Esophagus muscularis mucosa (tissue), 4 donors: Measurements from ENCODE around the gene SULT1A1. TPM values are rescaled to one million over a fixed set of nuclear protein-coding genes. Genes with fewer than 3 reads are reported as not detected.

Experiments used
- DNase-seq: peaks from one replicate; pipeline ENCODE4 v3.0.0-alpha.2; 2017; ENCODE audit errors: extremely low spot score
- H3K27ac ChIP-seq, 4 donors: fragments of 200-600 bp; sonication (generic); replicated peaks in 1 of 4; 1 replicate in 3 of 4; 2 replicates in 1 of 4; pipeline ENCODE4 v1.5.1; 2016 to 2019; ENCODE audit warnings: mild to moderate bottlenecking in 1 of 4
- H3K27me3 ChIP-seq, 4 donors: fragments of 200-600 bp; sonication (generic); one replicate each; pipeline versions ENCODE4 v1.5.1 to v1.6.0; 2016 to 2019
- H3K36me3 ChIP-seq, 4 donors: fragments of 200-600 bp; sonication (generic); one replicate each; pipeline ENCODE4 v1.5.1; 2016 to 2019
- H3K4me1 ChIP-seq, 4 donors: fragments of 200-600 bp; sonication (generic); one replicate each; pipeline ENCODE4 v1.5.1; 2016 to 2019
- H3K4me3 ChIP-seq, 4 donors: fragments of 200-600 bp; sonication (generic); 1 replicate in 2 of 4; 2 replicates in 2 of 4; pipeline ENCODE4 v1.5.1; 2016 to 2019; ENCODE audit warnings: mild to moderate bottlenecking in 4 of 4, moderate library complexity in 1 of 4
- H3K9me3 ChIP-seq, 4 donors: fragments of 200-600 bp; sonication (generic); 1 replicate in 3 of 4; 2 replicates in 1 of 4; pipeline ENCODE4 v1.5.1; 2016 to 2019
- CTCF ChIP-seq, 3 experiments: fragments of 200-600 bp in 2 of 3; fragments of 450-650 bp in 1 of 3; sonication (generic) in 2 of 3; IDR thresholded peaks; one replicate each; pipeline ENCODE4 v1.5.1; 2017 to 2019; ENCODE audit warnings: antibody characterized with exemption in 3 of 3, mild to moderate bottlenecking in 2 of 3, moderate library complexity in 1 of 3
- EP300 ChIP-seq: sonication (generic); formaldehyde crosslinking; IDR thresholded peaks from one replicate; pipeline ENCODE4 v1.6.1; 2017; ENCODE audit warnings: antibody characterized with exemption
- POLR2A ChIP-seq: fragments of 450-650 bp; IDR thresholded peaks from one replicate; pipeline ENCODE4 v1.6.1; 2017; ENCODE audit warnings: antibody characterized with exemption, moderate library complexity, mild to moderate bottlenecking, low read depth
- POLR2AphosphoS5 ChIP-seq, 2 donors: sonication (generic); formaldehyde crosslinking; IDR thresholded peaks; one replicate each; pipeline ENCODE4 v1.6.1; 2017; ENCODE audit warnings: antibody characterized with exemption in 2 of 2
- WGBS: methylation state at CpG from one replicate; pipeline ENCODE4 v1.1.5; 2018; 5-methylcytosine and 5-hydroxymethylcytosine counted together
- intact Hi-C: fragments of 100-400 bp; cut with DNase I; formaldehyde crosslinking; loops from one replicate; pipeline ENCODE4 v1.15.1; 2023
- total RNA-seq, 4 donors: library from RNA; depleted of rRNA; stranded (reverse); fragments of >200 nt; gene quantifications; one replicate each; pipeline versions ENCODE4 v1.1.0 to v1.2.1, GENCODE V29; 2016

SULT1A1 gene
- total RNA-seq, 4 donors from 2014 or later, result 10.4 to 22.0 (median 16.7) TPM

GRCh38 chr16:28591355-28591754 is 18.5 kb downstream of the SULT1A1 start:
- DNase-seq, result no peak
- intact Hi-C loops, result no loop called here
- TF ChIP-seq POLR2A (no peak), POLR2AphosphoS5 (IDR thresholded peaks at IDR 0.05) (no peak), EP300 (no peak), CTCF (IDR thresholded peaks at IDR 0.05) (no peak)
- H3K36me3 ChIP-seq, result peaks cover 48 to 66% (median 61%) of the 10 kb centered on the region in 4 donors
- 95% methylated on average over 4 of the region's 6 CpGs for WGBS
- no peak overlapping the region for H3K4me3 ChIP-seq
- H3K27ac ChIP-seq, result no peak overlapping the region
- H3K4me1 ChIP-seq, result peaks cover 0 to 3% (median 1%) of the 10 kb centered on the region in 4 donors
- H3K27me3 ChIP-seq, result no peaks in the 10 kb centered on the region
- H3K9me3 ChIP-seq, result no peaks in the 10 kb centered on the region

GRCh38 chr16:28590384-28591340 is 19.2 kb downstream of the SULT1A1 start:
- no peak overlapping the region for H3K4me3 ChIP-seq
- intact Hi-C loops, result no loop called here
- no peaks in the 10 kb centered on the region for H3K27me3 ChIP-seq
- 93% methylated on average over 22 of the region's 22 CpGs for WGBS
- no peak for DNase-seq
- H3K27ac ChIP-seq, result no peak overlapping the region
- no peaks in the 10 kb centered on the region for H3K9me3 ChIP-seq
- no peaks in the 10 kb centered on the region for H3K4me1 ChIP-seq
- H3K36me3 ChIP-seq, result peaks cover 53 to 73% (median 68%) of the 10 kb centered on the region in 4 donors
- TF ChIP-seq POLR2AphosphoS5 (IDR thresholded peaks at IDR 0.05) (no peak), EP300 (no peak), POLR2A (no peak), CTCF (IDR thresholded peaks at IDR 0.05) (no peak)

- Histone ChIP-seq H3K27ac (no peak overlapping the region), H3K36me3 (peaks cover 60 to 80% (median 75%) of the 10 kb centered on the region in 4 donors)
These were observed 19.9 kb downstream of the SULT1A1 start for GRCh38 chr16:28589930-28590329.

GRCh38 chr16:28589069-28589468 is 20.8 kb downstream of the SULT1A1 start:
- Histone ChIP-seq H3K4me1 (no peaks in the 10 kb centered on the region), H3K9me3 (no peaks in the 10 kb centered on the region), H3K27me3 (no peaks in the 10 kb centered on the region), H3K4me3 (no peak overlapping the region), H3K27ac (no peak overlapping the region), H3K36me3 (peaks cover 63 to 89% (median 81%) of the 10 kb centered on the region in 4 donors)
- no peak for DNase-seq
- WGBS, result 97% methylated on average over 8 of the region's 8 CpGs
- intact Hi-C loops, result no loop called here
- TF ChIP-seq CTCF (IDR thresholded peaks at IDR 0.05) (no peak), EP300 (no peak), POLR2A (no peak), POLR2AphosphoS5 (IDR thresholded peaks at IDR 0.05) (no peak)

More at GRCh38 chr16:28589930-28590329, 19.9 kb downstream of the SULT1A1 start:
- H3K4me1 ChIP-seq, result no peaks in the 10 kb centered on the region
- no peak overlapping the region for H3K4me3 ChIP-seq
- H3K27me3 ChIP-seq, result no peaks in the 10 kb centered on the region
- DNase-seq, result no peak
- TF ChIP-seq POLR2AphosphoS5 (IDR thresholded peaks at IDR 0.05) (no peak), EP300 (no peak), CTCF (IDR thresholded peaks at IDR 0.05) (no peak), POLR2A (no peak)
- intact Hi-C loops, result no loop called here
- H3K9me3 ChIP-seq, result no peaks in the 10 kb centered on the region
- WGBS, result 100% methylated on average over 6 of the region's 13 CpGs
